ENCODE results near the gene CASTOR1.

The CASTOR1 gene

DNA sequence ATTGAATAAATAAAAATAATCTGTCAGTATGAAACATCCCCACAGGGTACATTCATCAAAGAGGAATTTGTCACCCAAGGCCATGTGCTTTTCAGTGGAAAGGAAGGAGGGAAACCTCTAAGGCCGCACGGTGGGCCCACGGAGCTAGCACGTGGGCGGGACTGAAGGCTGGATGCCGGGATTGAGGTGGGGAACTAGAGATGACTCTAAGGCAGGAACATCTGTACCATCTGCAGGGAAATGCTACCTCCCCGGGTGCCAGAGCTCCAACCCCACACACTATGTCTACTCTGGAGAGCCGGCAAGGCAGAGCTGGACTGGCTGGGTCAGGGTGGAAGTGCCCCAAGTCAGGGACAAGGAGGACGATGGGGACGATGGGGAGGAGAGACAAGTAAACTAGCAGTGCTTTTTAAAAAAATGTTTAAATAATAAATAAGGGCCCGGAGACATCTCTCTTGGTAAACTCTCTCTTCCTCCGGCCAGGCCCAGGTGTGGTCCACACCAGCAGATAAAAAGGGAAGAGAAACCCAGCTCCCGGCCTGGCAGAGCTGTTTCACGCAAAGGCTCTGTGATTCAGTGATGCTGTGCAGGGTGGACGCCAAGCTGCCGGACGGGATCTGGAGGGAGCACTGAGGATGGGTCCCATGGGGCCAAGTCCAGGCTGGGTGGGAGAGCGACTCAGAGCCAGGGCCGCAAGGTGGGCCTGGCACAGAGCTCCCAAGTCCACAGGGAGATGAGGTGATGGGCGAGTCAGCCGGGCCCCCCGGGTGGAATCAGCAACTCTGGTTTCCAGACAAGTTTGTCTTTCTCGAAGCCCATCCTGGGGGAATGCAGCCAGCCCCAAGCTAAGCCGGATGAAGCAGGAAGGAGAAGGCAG, 48.5 kb downstream of the CASTOR1 start:
- DNase-seq (ENCODE audit: low read depth), result no peak
- no peak overlapping the region for H3K4me3 ChIP-seq (ENCODE audit: low read length)
- no peak for TF ChIP-seq CTCF (IDR thresholded peaks at IDR 0.05; ENCODE audit: insufficient read depth, low read depth, low read length, missing control alignments)

GRCh38 chr22:30239488-30240405, 49.6 kb downstream of the CASTOR1 start:
- no peak for DNase-seq (ENCODE audit: low read depth)
- TF ChIP-seq CTCF (IDR thresholded peaks at IDR 0.05; ENCODE audit: insufficient read depth, low read depth, low read length, missing control alignments), result no peak
- H3K4me3 ChIP-seq (ENCODE audit: low read length), result no peak overlapping the region

DNA sequence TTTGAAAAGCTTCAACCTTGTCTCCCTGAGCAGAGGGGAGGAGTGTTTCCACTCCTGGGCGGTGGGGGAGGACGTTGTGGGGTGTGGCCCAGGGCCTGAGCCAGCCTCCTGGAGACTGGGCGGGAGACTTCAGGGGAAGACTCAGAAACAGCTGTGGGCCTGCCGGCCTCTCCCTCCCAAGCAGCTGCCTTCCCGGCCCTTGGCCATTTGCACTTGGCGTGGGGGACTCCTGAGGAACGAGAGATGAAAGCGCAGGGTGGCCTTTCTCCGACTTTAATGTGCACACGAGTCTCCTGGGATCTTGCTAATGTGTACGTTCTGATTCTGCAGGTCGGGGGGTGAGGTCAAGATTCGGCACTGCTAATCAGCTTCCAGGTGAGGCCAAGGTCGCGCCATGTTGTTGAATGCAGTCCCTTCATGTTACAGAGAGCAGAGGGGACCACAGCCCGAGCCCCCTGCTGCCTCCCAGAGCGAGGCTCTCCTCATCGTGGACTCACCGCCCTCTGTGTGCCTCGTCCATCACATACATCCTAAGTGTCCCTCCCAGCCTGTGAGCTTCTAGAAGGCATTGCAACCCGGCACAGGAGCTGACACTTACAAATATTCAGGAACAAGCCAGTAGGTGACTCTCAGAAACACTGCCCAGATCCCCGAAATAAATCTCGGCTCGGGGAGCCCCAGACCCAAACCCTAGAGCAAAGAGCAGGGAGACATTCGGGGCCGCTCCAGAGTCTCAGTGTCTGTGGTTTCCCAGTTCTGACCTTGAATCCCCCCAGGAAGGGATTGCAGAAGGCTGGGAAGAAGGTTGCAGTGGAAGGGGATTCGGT, 50.4 kb downstream of the CASTOR1 start:
- DNase-seq (ENCODE audit: low read depth), result no peak
- H3K4me3 ChIP-seq (ENCODE audit: low read length), result no peak overlapping the region
- TF ChIP-seq CTCF (IDR thresholded peaks at IDR 0.05; ENCODE audit: insufficient read depth, low read depth, low read length, missing control alignments), result no peak

GRCh38 chr22:30238136-30238535, 51.2 kb downstream of the CASTOR1 start:
- no peak overlapping the region for H3K4me3 ChIP-seq (ENCODE audit: low read length)
- no peak for TF ChIP-seq CTCF (IDR thresholded peaks at IDR 0.05; ENCODE audit: insufficient read depth, low read depth, low read length, missing control alignments)
- no peak for DNase-seq (ENCODE audit: low read depth)

GRCh38 chr22:30236875-30237274, 52.4 kb downstream of the CASTOR1 start:
- no peak for TF ChIP-seq CTCF (IDR thresholded peaks at IDR 0.05; ENCODE audit: insufficient read depth, low read depth, low read length, missing control alignments)
- no peak overlapping the region for H3K4me3 ChIP-seq (ENCODE audit: low read length)
- no peak for DNase-seq (ENCODE audit: low read depth)

DNA sequence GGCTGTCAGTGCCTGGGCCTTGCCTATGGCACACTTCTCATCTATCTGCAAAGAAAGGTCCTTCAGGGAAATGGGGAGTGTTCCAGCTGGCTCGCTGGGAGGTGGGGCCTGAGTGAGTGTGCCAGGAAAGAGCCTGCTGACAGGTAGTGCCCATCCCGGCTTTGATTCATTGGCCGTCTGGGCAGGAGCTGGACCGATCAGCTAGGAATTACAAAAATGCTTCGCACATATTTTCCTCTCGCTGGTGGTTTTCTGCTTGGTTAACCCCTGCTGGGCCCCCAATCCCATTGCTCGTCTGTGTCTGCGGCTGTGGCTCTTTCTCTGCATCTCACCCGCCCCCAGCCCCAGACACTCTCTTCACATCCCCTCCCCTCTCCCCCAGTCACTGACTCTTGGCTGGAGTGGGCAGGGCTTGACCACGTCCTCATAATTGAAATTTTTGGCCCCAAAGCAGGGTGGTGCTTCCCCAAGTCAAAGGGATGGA, 53.6 kb downstream of the CASTOR1 start:
- TF ChIP-seq CTCF (IDR thresholded peaks at IDR 0.05; ENCODE audit: insufficient read depth, low read depth, low read length, missing control alignments), result no peak
- peak; percentile 68 for DNase-seq (ENCODE audit: low read depth)

More for the DNA sequence above, 53.6 kb downstream of the CASTOR1 start:
- H3K4me3 ChIP-seq (ENCODE audit: low read length), result no peak overlapping the region

Measured in epithelial cell of esophagus (primary cell).